Sigmoid colon (tissue), 7 donors: Measurements from ENCODE around the gene RHEB. TPM values are rescaled to one million over a fixed set of nuclear protein-coding genes. Genes with fewer than 3 reads are reported as not detected.
"Not testable (repeated sequence)": the region's sequence is repeated elsewhere in the genome, so short reads cannot be mapped to it uniquely, and the experiment has no call there.

Source experiments
- DNase-seq: peaks from one replicate; pipeline ENCODE4 v3.0.0-alpha.2; 2019
- H3K27ac ChIP-seq, 4 donors: fragments of 200-600 bp; sonication (generic); one replicate each; pipeline ENCODE4 v1.5.1; 2016 to 2019; ENCODE audit warnings: mild to moderate bottlenecking in 1 of 4
- H3K27me3 ChIP-seq, 3 donors: fragments of 200-600 bp; sonication (generic); one replicate each; pipeline ENCODE4 v1.5.1; 2019; ENCODE audit warnings: mild to moderate bottlenecking in 1 of 3
- H3K36me3 ChIP-seq, 4 donors: fragments of 200-600 bp; sonication (generic); one replicate each; pipeline ENCODE4 v1.5.1; 2016 to 2019
- H3K4me1 ChIP-seq, 4 donors: fragments of 200-600 bp; sonication (generic); one replicate each; pipeline ENCODE4 v1.5.1; 2017 to 2019
- H3K4me3 ChIP-seq, 4 donors: fragments of 200-600 bp; sonication (generic); one replicate each; pipeline ENCODE4 v1.5.1; 2017 to 2019; ENCODE audit warnings: mild to moderate bottlenecking in 2 of 4, moderate library complexity in 1 of 4
- H3K9me3 ChIP-seq, 4 donors: fragments of 200-600 bp in 3 of 4; sonication (generic) in 3 of 4; one replicate each; pipeline versions ENCODE4 v1.5.1 to v1.6.1; 2013 to 2019
- EP300 ChIP-seq, 4 donors: sonication (generic); formaldehyde crosslinking; IDR thresholded peaks; one replicate each; pipeline ENCODE4 v1.6.1; 2017; ENCODE audit warnings: antibody characterized with exemption in 4 of 4
- POLR2A ChIP-seq, 2 donors: fragments of 450-650 bp; IDR thresholded peaks; one replicate each; pipeline ENCODE4 v1.6.1; 2016; ENCODE audit warnings: antibody characterized with exemption in 2 of 2, mild to moderate bottlenecking in 2 of 2, moderate library complexity in 2 of 2
- POLR2AphosphoS5 ChIP-seq, 4 donors: sonication (generic); formaldehyde crosslinking; IDR thresholded peaks; one replicate each; pipeline ENCODE4 v1.6.1; 2017; ENCODE audit warnings: antibody characterized with exemption in 4 of 4
- WGBS, 2 donors: extraction: QIAGEN DNeasy Blood & Tissue Kit; methylation state at CpG; one replicate each; pipeline ENCODE4 v1.1.7; 2013; 5-methylcytosine and 5-hydroxymethylcytosine counted together
- intact Hi-C: fragments of 100-400 bp; cut with DNase I; formaldehyde crosslinking; loops from one replicate; pipeline ENCODE4 v1.15.1; 2023
- polyA plus RNA-seq, 3 donors: library from polyadenylated mRNA; stranded (reverse); fragments of 200-250 nt; gene quantifications; one replicate each; pipeline ENCODE4 v1.2.3, GENCODE V29; 2013
- total RNA-seq, 4 donors: library from RNA; depleted of rRNA; stranded (reverse); fragments of >200 nt; gene quantifications; one replicate each; pipeline ENCODE4 v1.1.0, GENCODE V29; 2016
- TF ChIP-seq, protein P1 (sequence below), 4 experiments: fragments of 450-650 bp in 3 of 4; fragments of 200-600 bp in 1 of 4; IDR thresholded peaks; one replicate each; pipeline ENCODE4 v1.5.1; 2016 to 2019; ENCODE audit warnings: antibody characterized with exemption in 4 of 4, mild to moderate bottlenecking in 3 of 4, moderate library complexity in 2 of 4
- donor health status: healthy with polysubstance abuse.
- donor health status: Bipolar disorder and iron deficiency.
- donor health status: healthy.

Gene RHEB
- total and polyA plus RNA-seq, 7 donors: 48.3 to 162 (median 121) TPM

DNA sequence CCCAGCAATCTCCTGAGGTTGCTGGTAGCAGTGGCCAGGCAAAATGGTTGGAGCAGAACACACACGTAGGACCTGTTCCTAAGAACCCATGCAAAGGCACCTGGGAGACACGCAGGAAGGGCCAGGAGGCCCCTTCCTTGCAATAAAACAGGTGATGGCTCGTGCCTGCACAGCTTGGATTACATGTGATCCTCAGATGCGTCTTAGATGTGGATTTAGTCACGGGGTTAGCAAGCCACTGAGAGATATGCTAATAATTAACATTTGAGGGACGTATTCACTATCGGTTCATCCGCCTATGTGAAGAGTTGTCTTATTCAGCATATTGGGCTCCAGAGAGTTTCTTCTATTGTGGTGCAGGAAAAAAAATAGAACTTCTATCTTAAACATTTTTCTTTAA, 4.6 kb upstream of the RHEB start:
- Histone ChIP-seq H3K4me3 (no peak overlapping the region), H3K36me3 (no peaks in the 10 kb centered on the region), H3K27me3 (no peaks in the 10 kb centered on the region), H3K9me3 (no peaks in the 10 kb centered on the region), H3K27ac (no peak overlapping the region), H3K4me1 (peaks cover 0 to 10% (median 8%) of the 10 kb centered on the region in 4 donors)
- TF ChIP-seq, protein P1, sequence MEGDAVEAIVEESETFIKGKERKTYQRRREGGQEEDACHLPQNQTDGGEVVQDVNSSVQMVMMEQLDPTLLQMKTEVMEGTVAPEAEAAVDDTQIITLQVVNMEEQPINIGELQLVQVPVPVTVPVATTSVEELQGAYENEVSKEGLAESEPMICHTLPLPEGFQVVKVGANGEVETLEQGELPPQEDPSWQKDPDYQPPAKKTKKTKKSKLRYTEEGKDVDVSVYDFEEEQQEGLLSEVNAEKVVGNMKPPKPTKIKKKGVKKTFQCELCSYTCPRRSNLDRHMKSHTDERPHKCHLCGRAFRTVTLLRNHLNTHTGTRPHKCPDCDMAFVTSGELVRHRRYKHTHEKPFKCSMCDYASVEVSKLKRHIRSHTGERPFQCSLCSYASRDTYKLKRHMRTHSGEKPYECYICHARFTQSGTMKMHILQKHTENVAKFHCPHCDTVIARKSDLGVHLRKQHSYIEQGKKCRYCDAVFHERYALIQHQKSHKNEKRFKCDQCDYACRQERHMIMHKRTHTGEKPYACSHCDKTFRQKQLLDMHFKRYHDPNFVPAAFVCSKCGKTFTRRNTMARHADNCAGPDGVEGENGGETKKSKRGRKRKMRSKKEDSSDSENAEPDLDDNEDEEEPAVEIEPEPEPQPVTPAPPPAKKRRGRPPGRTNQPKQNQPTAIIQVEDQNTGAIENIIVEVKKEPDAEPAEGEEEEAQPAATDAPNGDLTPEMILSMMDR (IDR thresholded peaks at IDR 0.05): no peak
- no peak for TF ChIP-seq EP300 (IDR thresholded peaks at IDR 0.05)
- no peak for TF ChIP-seq POLR2A (IDR thresholded peaks at IDR 0.05)
- TF ChIP-seq POLR2AphosphoS5 (IDR thresholded peaks at IDR 0.05): no peak
- 87 to 88% methylated on average over 8 of the region's 8 CpGs for WGBS, 2 donors
- DNase-seq: no peak
- intact Hi-C loops: loop anchor here (10.0 kb wide), 1 partner anchor 160 kb away; no protein-coding TSS in a partner anchor

DNA sequence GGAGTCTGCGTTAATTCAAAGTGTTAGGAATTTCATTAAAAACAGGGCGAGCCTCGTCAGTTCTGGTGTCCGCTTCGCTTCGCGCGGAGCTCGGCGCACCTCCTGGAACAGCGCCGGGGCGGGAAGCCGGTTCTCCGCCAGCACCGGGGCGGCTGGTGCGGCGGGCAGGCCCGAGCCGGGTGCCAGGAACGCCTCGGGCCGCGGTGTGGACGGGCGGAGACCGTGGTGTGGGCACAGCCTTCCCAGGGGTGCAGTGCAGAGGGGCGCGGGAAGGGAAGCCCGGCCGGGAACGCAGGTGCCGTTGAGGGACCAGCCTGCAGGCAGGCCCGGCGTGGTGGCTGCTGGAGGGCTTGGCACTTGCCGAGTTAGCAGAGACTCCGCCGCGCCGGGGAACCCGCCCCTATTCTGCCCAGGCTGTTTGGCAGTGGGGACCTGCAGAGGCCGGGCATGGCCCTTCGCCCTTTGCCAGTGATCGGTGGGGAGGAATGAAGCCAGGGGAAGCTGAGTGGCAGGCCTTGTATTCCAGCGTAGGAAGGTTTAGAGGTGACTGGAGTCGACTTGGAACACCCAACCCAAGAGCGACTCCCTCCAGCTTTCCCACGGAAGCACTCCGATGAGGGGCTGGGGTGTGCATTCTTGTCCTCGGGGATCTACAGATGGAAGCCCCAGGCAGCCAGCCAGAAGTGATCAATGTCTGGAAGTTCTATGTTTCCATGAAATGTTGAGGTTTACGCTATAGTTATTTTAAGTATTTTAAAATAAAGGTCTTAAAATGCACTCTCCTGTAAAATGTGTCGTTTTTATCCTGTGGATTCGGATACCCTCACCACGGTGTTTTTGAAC, 945 bp upstream of the RHEB start:
- no peaks in the 10 kb centered on the region for H3K9me3 ChIP-seq
- no peaks in the 10 kb centered on the region for H3K36me3 ChIP-seq
- peak overlapping the region; percentile 39 to 93 (median 73) for H3K4me3 ChIP-seq
- 8 to 14% methylated on average over 55 of the region's 55 CpGs for WGBS, 2 donors
- no peaks in the 10 kb centered on the region for H3K27me3 ChIP-seq
- intact Hi-C loops: loop anchor here (2.0 to 10.0 kb wide), 2 partner anchors 112 to 156 kb away; no protein-coding TSS in a partner anchor
- DNase-seq: peak; percentile 86
- peak overlapping the region; percentile 94 to 99 (median 96) for H3K27ac ChIP-seq
- TF ChIP-seq POLR2A (IDR thresholded peaks at IDR 0.05) (no peak), POLR2AphosphoS5 (IDR thresholded peaks at IDR 0.05) (peak in 1 of 4 donors; percentile 33)
- H3K4me1 ChIP-seq: peaks cover 0 to 33% (median 32%) of the 10 kb centered on the region in 4 donors

DNA sequence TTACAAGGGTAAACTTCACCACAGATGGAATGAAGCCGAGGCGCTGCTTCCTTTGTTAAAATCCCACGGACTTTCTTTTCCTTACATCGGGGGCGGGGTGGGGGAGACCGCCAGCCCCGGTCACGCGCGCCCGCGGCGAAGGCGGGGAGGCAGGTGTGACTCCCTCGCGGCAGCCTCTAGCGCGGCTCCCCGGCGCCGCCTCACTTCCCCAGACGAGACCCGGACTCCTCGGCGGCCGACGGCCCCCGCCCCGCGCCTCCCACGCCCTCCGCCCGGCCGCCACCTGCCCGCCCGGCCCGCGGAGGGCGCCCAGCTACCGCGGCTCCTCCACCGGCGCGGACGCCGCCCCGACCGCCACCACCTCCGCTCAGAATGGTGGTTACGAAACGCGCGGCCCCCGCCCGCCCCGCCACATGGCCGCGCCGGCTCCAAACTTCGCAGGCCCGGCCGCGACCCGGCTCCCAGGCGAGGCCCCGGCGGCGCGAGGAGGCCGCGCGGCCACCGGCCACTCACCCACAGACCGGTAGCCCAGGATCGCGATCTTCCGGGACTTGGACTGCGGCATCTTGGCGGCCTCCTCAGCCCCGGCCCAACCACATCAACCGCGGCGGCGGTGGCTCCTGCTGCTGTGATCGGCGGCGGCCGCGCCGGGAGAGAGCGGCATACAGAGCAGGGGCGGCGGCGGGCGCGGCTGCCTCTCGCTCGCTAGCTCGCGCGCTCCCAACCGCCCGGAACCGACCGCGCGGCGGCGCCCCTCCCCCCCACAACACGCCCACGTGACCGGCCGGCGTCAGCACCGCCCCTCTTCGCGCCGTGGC, 539 bp downstream of the RHEB start:
- Histone ChIP-seq H3K4me3 (peak overlapping the region; percentile 72 to 93 (median 80)), H3K27ac (peak overlapping the region; percentile 94 to 99 (median 96)), H3K4me1 (peaks cover 0 to 47% (median 38%) of the 10 kb centered on the region in 4 donors)
- not testable (repeated sequence) for H3K9me3 ChIP-seq, H3K27me3 ChIP-seq, H3K36me3 ChIP-seq
- intact Hi-C loops: loop anchor here (2.0 to 5.0 kb wide), 2 partner anchors 58 to 238 kb away; no protein-coding TSS in a partner anchor
- peak; percentile 79 for DNase-seq
- TF ChIP-seq POLR2AphosphoS5 (IDR thresholded peaks at IDR 0.05): peak; percentile 1 to 78 (median 36)
- TF ChIP-seq POLR2A (IDR thresholded peaks at IDR 0.05): peak; percentile 9 to 22
- WGBS, 2 donors: 1% methylated on average over 115 of the region's 118 CpGs

DNA sequence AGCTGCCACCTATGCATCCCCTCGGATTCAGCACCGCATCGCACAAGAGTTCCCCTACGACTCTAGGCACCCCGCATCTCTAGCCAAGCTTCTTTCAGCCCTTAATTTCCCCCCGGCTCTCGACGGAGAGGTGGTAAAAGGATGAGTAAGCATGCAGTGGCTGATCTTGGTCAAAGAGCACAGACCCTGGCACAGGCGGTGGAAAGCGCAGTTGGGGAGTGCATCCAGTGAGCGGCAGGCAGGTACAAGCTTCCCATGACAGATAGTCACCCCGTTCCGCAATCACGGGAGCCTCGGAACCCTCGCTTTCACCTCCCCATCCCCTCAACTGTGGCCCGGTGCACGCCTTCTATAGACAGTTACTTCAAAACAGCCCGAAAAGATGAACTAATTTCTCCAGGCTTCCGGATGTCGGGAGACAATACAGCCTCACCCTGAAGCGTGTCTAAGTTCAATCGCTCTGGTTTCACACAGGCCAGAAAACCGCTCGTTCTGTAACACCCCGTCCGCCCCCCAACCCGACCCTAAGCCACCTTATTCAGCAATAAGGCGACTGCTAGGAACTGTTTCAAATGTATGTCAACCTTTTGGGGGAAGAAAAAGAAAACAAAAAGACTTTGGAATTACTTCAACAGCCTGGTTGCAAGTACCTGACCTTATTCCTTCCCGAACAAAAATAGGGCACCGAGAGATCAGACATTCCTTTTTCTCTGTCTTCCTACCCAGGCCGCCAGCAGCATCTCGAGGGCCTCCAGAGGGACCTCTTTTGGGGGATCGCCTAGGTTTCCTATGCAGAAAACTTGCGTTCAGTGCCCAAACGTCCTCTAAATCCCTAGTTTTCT, 1.4 kb downstream of the RHEB start:
- Histone ChIP-seq H3K4me1 (peaks cover 0 to 55% (median 42%) of the 10 kb centered on the region in 4 donors), H3K4me3 (peak overlapping the region; percentile 72 to 93 (median 80)), H3K27me3 (no peaks in the 10 kb centered on the region), H3K36me3 (no peaks in the 10 kb centered on the region), H3K27ac (peak overlapping the region; percentile 94 to 99 (median 96)), H3K9me3 (no peaks in the 10 kb centered on the region)
- TF ChIP-seq EP300 (IDR thresholded peaks at IDR 0.05) (peak in 1 of 4 donors; percentile 25), POLR2AphosphoS5 (IDR thresholded peaks at IDR 0.05) (peak in 3 of 4 donors; percentile 58 to 75 (median 65)), POLR2A (IDR thresholded peaks at IDR 0.05) (peak in 1 of 2 donors; percentile 6)
- TF ChIP-seq, protein P1 (IDR thresholded peaks at IDR 0.05): no peak
- WGBS, 2 donors: 1% methylated on average over 36 of the region's 36 CpGs
- DNase-seq: peak; percentile 91
- intact Hi-C loops: loop anchor here (2.0 to 5.0 kb wide), 2 partner anchors 58 to 239 kb away; no protein-coding TSS in a partner anchor

DNA sequence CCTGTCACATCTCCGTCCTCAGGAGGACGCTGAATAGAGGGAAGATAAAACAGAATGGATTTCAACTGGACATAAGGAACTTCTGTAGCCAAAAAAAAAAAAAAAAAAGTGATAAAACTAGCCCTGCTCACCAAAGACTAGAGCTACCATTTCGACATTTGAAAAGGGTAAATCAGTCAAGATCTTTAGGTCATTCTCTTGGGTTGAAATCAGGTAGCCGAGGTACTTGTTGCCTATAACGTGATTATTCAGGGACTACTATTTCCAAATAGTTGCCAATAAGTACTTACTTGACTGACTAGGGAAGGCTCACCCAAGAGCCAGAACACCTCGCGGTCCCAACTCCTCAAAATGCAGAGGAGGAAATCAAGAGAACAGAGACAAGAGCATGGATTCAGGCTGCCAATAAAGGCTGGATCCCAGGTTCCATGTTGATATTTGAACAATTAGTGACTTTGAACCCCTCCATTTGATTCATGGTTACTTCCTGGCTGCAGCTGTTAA, 2.0 kb downstream of the RHEB start:
- DNase-seq: no peak
- 81 to 82% methylated on average over 7 of the region's 7 CpGs for WGBS, 2 donors
- Histone ChIP-seq H3K4me1 (peaks cover 0 to 62% (median 49%) of the 10 kb centered on the region in 4 donors), H3K9me3 (no peaks in the 10 kb centered on the region), H3K27ac (peak overlapping the region; percentile 94 to 99 (median 96)), H3K36me3 (no peaks in the 10 kb centered on the region), H3K4me3 (peak overlapping the region; percentile 72 to 93 (median 80)), H3K27me3 (no peaks in the 10 kb centered on the region)
- intact Hi-C loops: loop anchor here (2.0 to 5.0 kb wide), 2 partner anchors 57 to 240 kb away; no protein-coding TSS in a partner anchor
- TF ChIP-seq POLR2A (IDR thresholded peaks at IDR 0.05) (no peak), POLR2AphosphoS5 (IDR thresholded peaks at IDR 0.05) (no peak), EP300 (IDR thresholded peaks at IDR 0.05) (no peak)
- TF ChIP-seq, protein P1 (IDR thresholded peaks at IDR 0.05): no peak
